Measurements from ENCODE around the gene SLC7A4. TPM values are rescaled to one million over a fixed set of nuclear protein-coding genes. Genes with fewer than 3 reads are reported as not detected.

Gene SLC7A4
- total RNA-seq, 1 experiment from 2014 or later = not detected

DNA sequence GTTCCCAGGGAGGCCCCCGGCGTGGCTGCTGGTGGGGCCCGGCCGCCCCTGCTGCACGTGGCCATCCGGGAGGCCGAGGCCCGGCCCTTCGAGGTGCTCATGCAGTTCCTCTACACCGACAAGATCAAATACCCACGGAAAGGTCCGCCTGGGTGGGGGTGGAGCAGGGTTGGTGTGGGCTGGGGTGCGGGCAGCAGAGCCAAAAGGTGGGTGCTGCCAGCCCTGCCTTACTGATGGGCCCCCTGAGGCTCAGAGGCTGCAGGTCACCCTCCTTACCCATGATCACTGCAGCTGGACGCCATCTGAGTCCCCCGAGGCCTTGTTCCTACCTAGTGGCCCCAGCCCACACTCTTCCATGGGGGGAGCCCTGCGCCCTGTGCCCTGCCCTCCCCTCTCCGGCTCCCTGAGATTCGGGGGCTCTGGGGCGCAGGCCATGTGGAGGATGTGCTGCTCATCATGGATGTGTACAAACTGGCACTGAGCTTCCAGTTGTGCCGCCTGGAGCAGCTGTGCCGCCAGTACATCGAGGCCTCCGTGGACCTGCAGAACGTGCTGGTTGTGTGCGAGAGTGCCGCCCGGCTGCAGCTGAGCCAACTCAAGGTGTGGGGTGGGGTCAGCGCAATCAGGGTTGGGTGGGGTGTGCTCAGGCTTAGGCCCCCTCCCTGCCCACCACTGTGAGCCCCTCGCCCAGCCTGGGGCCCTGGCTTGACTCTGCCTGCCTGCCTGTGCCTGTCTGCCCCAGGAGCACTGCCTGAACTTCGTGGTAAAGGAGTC, 38.0 kb downstream of the SLC7A4 start:
- H3K4me3 ChIP-seq (ENCODE audit: insufficient read depth, low read depth, low read length) = no peak overlapping the region
- DNase-seq = no peak
- H3K36me3 ChIP-seq (replicated peaks; ENCODE audit: control insufficient read depth, insufficient read depth, low read length) = peaks cover 3% of the 10 kb centered on the region
- no peaks in the 10 kb centered on the region for H3K27me3 ChIP-seq (ENCODE audit: control insufficient read depth, insufficient read depth, low read length)

DNA sequence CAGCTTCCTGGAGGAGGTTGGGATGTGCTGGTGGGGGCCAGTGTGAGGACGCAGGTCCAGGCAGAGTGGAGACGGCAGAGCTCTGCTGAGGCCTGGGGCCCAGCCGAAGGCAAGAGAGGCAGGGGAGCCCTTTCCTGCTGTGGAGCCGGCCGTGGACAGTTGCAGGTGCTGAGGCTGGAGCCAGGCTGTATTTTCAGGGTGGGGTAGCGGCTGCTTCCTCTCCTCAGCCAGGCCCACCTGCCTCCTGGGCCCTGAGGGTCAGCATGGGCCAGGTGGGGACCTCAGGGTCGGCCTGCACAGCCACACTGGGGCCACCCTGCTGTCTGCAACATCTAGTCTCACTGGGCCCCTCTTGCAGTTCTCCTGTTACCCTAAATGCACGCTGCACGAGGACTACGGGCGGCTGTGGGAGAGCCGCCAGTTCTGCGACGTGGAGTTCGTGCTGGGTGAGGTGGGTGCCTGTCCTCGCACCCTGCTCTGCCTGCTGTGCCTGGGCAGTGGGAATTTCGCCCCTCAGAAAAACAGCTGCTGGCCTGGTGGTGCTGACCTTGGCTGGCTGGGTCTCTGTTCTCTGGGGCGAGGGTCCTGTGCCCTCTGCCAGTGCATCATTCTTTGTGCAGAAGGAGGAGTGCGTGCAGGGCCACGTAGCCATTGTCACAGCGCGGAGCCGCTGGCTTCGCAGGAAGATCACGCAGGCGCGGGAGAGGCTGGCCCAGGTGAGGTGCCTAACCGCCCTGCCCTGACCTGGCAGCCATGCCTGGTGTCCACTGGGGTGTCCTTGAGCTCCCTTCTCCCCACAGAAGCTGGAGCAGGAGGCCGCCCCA, 38.8 kb downstream of the SLC7A4 start:
- no peak for DNase-seq
- no peaks in the 10 kb centered on the region for H3K27me3 ChIP-seq (ENCODE audit: control insufficient read depth, insufficient read depth, low read length)
- H3K4me3 ChIP-seq (ENCODE audit: insufficient read depth, low read depth, low read length) = no peak overlapping the region
- H3K36me3 ChIP-seq (replicated peaks; ENCODE audit: control insufficient read depth, insufficient read depth, low read length) = peaks cover 3% of the 10 kb centered on the region

DNA sequence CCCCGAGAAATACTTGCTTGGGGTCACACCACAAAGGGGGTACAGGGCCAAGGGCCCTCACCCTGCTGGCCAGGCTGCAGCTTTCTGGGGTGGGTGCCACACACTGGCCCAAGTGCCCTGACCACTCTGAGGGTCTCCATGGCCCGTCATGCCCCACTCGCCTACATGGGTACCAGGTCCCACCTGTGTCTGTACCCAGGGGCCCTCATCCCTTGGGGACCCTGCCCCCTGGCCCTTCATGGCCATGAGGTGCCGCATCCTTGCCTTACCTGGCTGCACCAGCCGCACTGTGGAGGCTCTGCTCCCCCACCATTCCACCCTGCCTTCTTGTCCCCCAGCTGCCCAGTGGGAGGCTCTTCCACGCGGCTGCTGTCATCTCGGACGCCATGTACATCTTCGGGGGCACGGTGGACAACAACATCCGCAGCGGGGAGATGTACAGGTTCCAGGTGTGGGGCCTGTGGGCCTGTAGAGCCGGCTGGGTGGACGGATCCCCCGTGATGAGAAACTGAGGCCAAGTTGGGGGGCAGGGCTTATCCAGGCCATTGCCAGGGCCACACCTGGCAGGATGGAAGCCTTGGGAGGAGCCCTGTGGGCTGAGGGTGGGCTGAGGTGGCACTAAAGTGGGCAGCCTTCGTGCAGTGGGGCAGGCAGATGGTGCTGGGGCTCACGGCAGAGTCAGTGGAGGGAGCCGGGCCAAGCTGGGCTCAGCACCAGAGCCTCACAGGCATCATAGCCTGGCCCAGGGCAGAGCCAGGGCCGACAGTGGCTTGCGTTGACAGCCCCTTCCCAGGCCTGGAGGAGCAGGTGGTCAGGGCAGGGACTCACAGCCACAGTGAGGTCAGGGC, 39.7 kb downstream of the SLC7A4 start:
- peaks cover 3% of the 10 kb centered on the region for H3K36me3 ChIP-seq (replicated peaks; ENCODE audit: control insufficient read depth, insufficient read depth, low read length)
- no peak overlapping the region for H3K4me3 ChIP-seq (ENCODE audit: insufficient read depth, low read depth, low read length)
- no peak for DNase-seq
- no peaks in the 10 kb centered on the region for H3K27me3 ChIP-seq (ENCODE audit: control insufficient read depth, insufficient read depth, low read length)

DNA sequence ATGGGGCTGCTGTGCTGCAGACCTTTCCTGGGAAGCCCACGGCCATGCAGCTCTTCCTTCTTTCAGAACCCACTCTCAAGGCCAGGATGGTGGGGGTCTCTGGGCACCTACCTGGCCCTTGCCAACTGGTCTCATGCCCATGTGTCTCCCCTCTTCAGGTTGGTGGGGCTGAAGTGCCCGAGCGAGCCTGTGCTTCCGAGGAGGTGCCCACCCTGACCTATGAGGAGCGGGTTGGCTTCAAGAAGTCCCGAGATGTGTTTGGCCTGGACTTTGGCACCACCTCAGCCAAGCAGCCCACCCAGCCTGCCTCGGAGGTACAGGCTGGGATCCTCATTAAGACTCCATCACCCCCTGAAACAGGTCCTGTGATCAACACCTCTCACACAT, 40.3 kb downstream of the SLC7A4 start:
- Histone ChIP-seq H3K27me3 (ENCODE audit: control insufficient read depth, insufficient read depth, low read length) (no peaks in the 10 kb centered on the region), H3K36me3 (replicated peaks; ENCODE audit: control insufficient read depth, insufficient read depth, low read length) (peaks cover 3% of the 10 kb centered on the region), H3K4me3 (ENCODE audit: insufficient read depth, low read depth, low read length) (no peak overlapping the region)
- no peak for DNase-seq

DNA sequence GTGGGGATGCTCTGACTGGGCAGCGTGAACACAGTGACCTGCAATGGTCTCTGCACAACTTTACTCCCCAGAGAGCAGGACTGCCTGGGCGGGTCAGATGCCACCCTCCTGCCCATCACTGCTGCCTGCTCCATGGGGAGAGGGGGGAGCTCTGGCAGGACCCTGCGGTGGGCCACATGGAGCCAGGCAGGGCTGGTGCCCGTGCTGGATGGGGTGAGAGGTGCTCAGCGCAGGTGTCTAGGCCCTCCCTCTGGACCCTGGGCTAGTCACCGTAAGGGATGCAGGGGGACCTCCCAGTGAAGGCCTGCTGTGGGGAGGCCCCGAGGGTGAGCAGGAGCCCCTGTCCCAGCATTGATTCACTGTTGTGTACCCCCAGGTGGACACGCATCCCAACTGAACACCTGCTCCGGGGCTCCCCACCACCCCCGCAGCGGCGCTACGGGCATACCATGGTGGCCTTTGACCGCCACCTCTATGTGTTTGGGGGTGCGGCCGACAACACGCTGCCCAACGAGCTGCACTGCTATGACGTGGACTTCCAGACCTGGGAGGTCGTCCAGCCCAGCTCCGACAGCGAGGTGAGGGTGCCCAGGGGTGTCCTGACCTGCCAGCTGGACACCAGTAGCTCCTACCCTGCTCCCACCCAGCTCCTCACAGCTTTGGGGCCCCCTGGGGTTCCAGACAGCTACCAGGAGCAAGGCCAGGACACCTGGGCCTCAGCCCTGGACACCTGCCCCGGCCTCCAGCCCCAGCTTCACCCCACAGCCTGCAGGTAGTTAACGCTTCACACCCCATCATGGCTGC, 40.9 kb downstream of the SLC7A4 start:
- no peak overlapping the region for H3K4me3 ChIP-seq (ENCODE audit: insufficient read depth, low read depth, low read length)
- no peaks in the 10 kb centered on the region for H3K27me3 ChIP-seq (ENCODE audit: control insufficient read depth, insufficient read depth, low read length)
- H3K36me3 ChIP-seq (replicated peaks; ENCODE audit: control insufficient read depth, insufficient read depth, low read length) = peaks cover 3% of the 10 kb centered on the region
- no peak for DNase-seq

DNA sequence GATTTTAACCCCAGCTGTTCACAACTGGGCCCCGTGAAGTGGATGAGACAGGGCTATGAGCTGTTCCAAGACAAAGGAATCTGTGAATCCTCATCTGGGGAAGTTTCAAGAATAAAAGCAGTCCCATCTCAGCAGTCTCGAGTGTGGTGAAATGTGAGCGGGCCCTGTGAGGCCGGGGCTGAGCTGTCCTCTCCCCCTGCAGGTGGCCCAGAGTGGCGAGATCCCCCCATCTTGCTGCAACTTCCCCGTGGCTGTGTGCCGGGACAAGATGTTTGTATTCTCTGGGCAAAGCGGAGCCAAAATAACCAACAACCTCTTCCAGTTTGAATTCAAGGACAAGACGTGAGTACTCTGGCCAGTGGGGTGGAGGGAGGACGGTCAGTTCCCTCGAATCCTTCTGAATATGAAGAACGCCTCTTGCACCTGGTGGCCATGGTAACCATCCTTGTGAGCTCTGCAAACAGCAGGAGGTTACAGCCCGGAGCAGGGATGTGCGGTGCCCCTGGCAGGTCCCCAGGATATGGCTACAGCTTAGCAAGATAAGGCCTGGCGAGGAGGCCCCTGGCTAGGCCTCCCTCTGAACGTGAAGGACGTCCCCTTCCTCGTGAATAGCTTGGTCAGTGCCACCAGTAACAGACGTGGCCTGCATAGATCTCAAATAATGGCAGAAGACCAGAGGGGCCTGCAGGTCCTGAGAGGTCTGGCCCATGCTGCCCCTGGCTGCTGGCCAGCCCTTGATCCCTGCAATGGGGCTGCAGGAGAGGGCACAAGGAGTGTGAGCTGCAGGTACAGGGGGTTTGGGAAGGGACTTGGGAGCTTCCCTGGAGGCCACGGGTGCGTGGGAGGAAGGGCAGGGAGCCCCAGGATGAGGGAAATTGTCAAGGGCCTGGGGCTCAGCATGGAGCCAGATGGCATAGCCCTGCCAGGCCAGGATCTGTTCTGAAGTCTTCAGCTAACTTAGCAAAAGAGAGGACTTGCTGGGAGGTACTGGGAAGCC, 41.9 kb downstream of the SLC7A4 start:
- no peak for DNase-seq
- H3K27me3 ChIP-seq (ENCODE audit: control insufficient read depth, insufficient read depth, low read length) = no peaks in the 10 kb centered on the region
- no peak overlapping the region for H3K4me3 ChIP-seq (ENCODE audit: insufficient read depth, low read depth, low read length)
- peaks cover 4% of the 10 kb centered on the region for H3K36me3 ChIP-seq (replicated peaks; ENCODE audit: control insufficient read depth, insufficient read depth, low read length)

DNA sequence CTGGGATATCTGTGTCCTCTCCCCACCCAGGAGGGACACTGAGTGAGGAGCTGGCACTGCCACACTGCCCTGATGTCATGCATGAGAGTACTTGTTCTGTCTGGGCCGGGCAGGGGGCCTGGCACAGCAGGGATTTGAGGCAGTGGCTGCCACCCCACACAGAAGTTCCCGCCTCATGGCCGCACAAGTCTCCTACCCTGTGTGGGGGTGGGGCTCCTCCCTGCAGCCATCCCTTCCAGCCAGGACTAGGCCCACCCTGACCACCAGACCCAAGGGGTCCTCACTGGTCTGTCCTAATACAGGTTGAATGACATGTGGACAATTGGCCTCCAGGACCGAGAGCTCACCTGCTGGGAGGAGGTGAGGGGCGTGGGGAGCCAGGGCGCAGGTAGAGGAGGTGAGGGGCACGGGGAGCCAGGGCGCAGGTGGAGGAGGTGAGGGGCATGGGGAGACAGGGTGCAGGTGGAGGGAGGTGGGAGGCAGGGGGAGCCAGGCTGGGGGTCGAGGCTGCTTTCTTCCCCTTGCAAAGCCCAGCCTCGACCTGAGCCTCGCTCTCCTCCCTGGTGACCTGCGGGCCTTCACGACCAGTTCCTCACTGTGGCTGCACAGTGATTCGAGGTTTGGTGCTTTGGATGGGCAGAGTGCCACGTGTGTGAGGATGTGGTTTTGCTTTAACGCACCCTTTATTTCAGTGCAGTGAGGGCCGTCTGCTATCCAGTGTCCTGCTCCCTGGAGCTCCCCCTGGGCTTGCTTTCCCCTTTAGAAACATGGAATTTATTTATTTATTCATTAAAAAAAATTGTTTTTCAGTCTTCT, 42.8 kb downstream of the SLC7A4 start:
- H3K27me3 ChIP-seq (ENCODE audit: control insufficient read depth, insufficient read depth, low read length) = no peaks in the 10 kb centered on the region
- DNase-seq = no peak
- no peak overlapping the region for H3K4me3 ChIP-seq (ENCODE audit: insufficient read depth, low read depth, low read length)
- peaks cover 4% of the 10 kb centered on the region for H3K36me3 ChIP-seq (replicated peaks; ENCODE audit: control insufficient read depth, insufficient read depth, low read length)

DNA sequence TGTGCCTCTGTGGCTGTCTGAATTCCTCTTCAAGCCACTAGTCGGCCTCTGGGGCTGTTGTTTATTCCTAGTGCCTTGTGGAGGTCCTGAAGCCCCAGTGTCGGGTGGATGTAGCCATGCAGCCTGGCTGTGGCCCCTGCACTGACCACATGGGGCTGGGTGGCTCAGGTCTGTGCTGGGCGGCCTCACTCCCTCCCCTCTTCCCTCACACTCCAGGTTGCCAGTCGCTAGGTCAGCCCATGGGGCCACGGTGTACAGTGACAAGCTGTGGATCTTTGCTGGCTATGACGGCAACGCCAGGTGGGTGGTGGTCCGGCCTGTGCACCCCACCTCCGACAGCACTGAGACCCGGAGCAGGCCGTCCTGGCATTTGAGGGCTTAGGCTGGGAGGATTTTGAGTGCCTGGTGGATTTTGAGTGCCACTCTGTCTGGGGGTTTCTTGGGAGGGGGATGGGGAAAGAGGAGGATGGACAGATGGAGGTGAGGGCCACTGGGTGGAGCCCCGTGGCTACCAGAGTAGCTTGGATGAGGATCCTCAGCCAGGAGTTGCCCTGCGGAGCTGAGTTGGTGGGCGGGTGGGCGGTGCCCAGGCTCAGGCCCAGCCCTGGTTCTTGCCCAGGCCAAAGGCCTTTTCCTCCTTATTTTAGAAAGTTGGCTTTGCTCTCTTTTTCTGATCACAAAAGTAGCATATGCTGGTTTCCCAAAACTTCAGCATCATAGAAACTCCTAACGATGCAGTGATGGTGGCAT, 43.6 kb downstream of the SLC7A4 start:
- Histone ChIP-seq H3K27me3 (ENCODE audit: control insufficient read depth, insufficient read depth, low read length) (no peaks in the 10 kb centered on the region), H3K4me3 (ENCODE audit: insufficient read depth, low read depth, low read length) (no peak overlapping the region), H3K36me3 (replicated peaks; ENCODE audit: control insufficient read depth, insufficient read depth, low read length) (peaks cover 6% of the 10 kb centered on the region)
- no peak for DNase-seq

DNA sequence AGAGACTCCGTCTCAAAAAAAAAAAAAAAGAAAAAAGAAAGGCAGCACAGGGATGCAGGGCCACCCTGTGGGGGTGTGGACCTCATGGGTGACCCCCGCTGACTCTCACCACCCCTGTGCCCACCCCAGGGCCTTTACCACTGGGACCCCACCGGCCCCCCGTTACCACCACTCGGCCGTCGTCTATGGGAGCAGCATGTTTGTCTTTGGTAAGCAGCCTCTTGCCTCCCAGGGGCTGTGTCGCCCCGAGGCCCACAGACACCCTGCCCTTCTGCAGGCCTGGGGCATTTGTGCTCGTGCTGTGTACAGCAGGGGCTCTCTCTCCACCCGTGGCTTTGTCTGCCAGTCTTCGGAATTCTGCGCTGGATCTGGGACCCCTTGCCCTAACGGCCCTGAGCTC, 45.0 kb downstream of the SLC7A4 start:
- Histone ChIP-seq H3K27me3 (ENCODE audit: control insufficient read depth, insufficient read depth, low read length) (no peaks in the 10 kb centered on the region; the same call in 1 of the 2 replicates), H3K4me3 (ENCODE audit: insufficient read depth, low read depth, low read length) (no peak overlapping the region), H3K36me3 (replicated peaks; ENCODE audit: control insufficient read depth, insufficient read depth, low read length) (peaks cover 6% of the 10 kb centered on the region)
- DNase-seq = no peak

DNA sequence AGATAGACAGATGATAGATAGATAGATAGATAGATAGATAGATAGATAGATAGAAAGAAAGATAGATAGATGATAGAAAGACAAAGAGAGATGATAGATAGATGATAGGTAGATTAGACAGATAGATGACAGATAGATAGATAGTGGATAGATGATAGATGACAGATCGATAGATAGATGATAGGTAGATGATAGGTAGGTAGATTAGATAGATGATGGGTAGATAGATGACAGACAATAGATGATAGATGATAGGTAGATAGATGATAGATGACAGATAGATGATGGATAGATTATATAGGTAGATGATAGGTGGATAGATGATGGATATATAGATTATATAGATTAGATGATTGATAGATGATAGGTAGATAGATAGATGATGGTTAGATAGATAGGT, 46.0 kb downstream of the SLC7A4 start:
- H3K27me3 ChIP-seq (ENCODE audit: control insufficient read depth, insufficient read depth, low read length) = no peaks in the 10 kb centered on the region; the same call in 1 of the 2 replicates

DNA sequence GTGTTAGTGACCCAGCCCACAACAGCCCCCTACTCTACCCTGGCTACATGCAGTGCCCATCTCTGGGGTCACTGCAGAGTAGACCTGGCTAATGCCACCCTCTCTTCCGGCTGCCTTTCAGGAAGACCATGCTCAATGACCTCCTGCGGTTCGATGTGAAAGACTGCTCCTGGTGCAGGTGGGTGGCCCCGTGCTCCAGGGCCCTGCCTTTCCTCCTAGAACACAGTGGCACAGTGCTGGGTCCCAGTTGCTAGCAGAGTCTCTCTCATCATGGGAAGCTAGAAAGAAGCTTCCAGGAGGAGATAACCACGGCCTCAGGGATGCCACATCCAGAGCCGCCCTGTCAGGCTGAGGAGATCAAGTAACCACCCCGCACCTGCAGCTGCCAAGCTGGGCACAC, 46.6 kb downstream of the SLC7A4 start:
- no peak for DNase-seq
- H3K4me3 ChIP-seq (ENCODE audit: insufficient read depth, low read depth, low read length) = no peak overlapping the region
- H3K36me3 ChIP-seq (replicated peaks; ENCODE audit: control insufficient read depth, insufficient read depth, low read length) = peaks cover 3% of the 10 kb centered on the region
- H3K27me3 ChIP-seq (ENCODE audit: control insufficient read depth, insufficient read depth, low read length) = no peaks in the 10 kb centered on the region; the same call in 1 of the 2 replicates

More for the DNA sequence above, 46.0 kb downstream of the SLC7A4 start:
- Histone ChIP-seq H3K36me3 (replicated peaks; ENCODE audit: control insufficient read depth, insufficient read depth, low read length) (peaks cover 3% of the 10 kb centered on the region), H3K4me3 (ENCODE audit: insufficient read depth, low read depth, low read length) (no peak overlapping the region)
- no peak for DNase-seq

All from H7 (cell line).